ENCODE measurements around the gene EXOC6.

- TF ChIP-seq, protein P1, sequence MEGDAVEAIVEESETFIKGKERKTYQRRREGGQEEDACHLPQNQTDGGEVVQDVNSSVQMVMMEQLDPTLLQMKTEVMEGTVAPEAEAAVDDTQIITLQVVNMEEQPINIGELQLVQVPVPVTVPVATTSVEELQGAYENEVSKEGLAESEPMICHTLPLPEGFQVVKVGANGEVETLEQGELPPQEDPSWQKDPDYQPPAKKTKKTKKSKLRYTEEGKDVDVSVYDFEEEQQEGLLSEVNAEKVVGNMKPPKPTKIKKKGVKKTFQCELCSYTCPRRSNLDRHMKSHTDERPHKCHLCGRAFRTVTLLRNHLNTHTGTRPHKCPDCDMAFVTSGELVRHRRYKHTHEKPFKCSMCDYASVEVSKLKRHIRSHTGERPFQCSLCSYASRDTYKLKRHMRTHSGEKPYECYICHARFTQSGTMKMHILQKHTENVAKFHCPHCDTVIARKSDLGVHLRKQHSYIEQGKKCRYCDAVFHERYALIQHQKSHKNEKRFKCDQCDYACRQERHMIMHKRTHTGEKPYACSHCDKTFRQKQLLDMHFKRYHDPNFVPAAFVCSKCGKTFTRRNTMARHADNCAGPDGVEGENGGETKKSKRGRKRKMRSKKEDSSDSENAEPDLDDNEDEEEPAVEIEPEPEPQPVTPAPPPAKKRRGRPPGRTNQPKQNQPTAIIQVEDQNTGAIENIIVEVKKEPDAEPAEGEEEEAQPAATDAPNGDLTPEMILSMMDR (IDR thresholded peaks at IDR 0.05 in 8 of 11, conservative IDR thresholded peaks at IDR 0.05 in 3 of 11): no peak
- TF ChIP-seq POLR2AphosphoS5 (IDR thresholded peaks at IDR 0.05): no peak
Observed at GRCh38 chr10:92915892-92916291, 67.6 kb downstream of the EXOC6 start.
